GDM1 (cell line): ENCODE data around the gene NCR3LG1.

ENCODE experiments used
- DNase-seq: peaks from one replicate; lab custom pipeline; 2025; lab: John Stamatoyannopoulos, UW

Gene NCR3LG1

GRCh38 chr11:17394743-17395390 is 43.3 kb downstream of the NCR3LG1 start:
- no peak for DNase-seq

- DNase-seq = no peak
Measured at GRCh38 chr11:17395554-17395961, 44.0 kb downstream of the NCR3LG1 start.

- no peak for DNase-seq
Measured at GRCh38 chr11:17395978-17396377, 44.4 kb downstream of the NCR3LG1 start.

GRCh38 chr11:17396598-17397310 is 45.2 kb downstream of the NCR3LG1 start:
- DNase-seq = no peak

- no peak for DNase-seq
Measured at GRCh38 chr11:17397311-17398002, 45.9 kb downstream of the NCR3LG1 start.

- DNase-seq = no peak
Measured at GRCh38 chr11:17399236-17399635, 47.6 kb downstream of the NCR3LG1 start.

- no peak for DNase-seq
Measured at GRCh38 chr11:17400048-17400775, 48.6 kb downstream of the NCR3LG1 start.

- no peak for DNase-seq
Measured at GRCh38 chr11:17401316-17401715, 49.7 kb downstream of the NCR3LG1 start.

- DNase-seq = no peak
Measured at GRCh38 chr11:17401841-17402240, 50.2 kb downstream of the NCR3LG1 start.

GRCh38 chr11:17402486-17402885 is 50.9 kb downstream of the NCR3LG1 start:
- no peak for DNase-seq

- no peak for DNase-seq
Measured at GRCh38 chr11:17403980-17404759, 52.6 kb downstream of the NCR3LG1 start.

GRCh38 chr11:17405232-17406005 is 53.8 kb downstream of the NCR3LG1 start:
- DNase-seq = no peak

- DNase-seq = no peak
Measured at GRCh38 chr11:17406082-17406817, 54.6 kb downstream of the NCR3LG1 start.

GRCh38 chr11:17406818-17407149 is 55.2 kb downstream of the NCR3LG1 start:
- DNase-seq = no peak

- DNase-seq = no peak
Measured at GRCh38 chr11:17407575-17407974, 56.0 kb downstream of the NCR3LG1 start.

GRCh38 chr11:17408026-17408425 is 56.4 kb downstream of the NCR3LG1 start:
- no peak for DNase-seq

GRCh38 chr11:17408641-17409040 is 57.0 kb downstream of the NCR3LG1 start:
- no peak for DNase-seq

- DNase-seq = no peak
Measured at GRCh38 chr11:17410606-17411379, 59.2 kb downstream of the NCR3LG1 start.

GRCh38 chr11:17411418-17411817 is 59.8 kb downstream of the NCR3LG1 start:
- DNase-seq = no peak
